ENCODE measurements around the gene EXOG.

The EXOG gene

DNA sequence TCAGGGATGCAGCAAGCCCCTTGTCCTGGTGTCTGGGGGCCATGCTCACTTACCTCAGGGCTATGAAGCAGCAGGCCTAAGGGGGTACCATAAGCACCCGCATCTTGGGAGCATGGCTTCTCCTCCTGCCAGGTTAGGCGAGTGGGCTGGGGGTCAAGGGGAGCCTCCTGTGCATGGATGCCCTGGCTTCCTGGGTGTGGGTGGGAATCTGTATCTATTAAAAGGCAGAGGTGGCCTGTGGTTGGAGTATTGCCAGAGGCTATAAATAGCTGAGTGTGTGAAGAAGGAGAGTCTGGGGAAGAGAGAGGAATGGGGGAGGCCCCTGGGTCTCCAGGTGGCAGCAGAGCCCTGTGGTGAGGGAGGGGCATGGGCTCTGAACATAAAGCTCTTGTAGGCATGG, 22.9 kb upstream of the EXOG start:
- no peak for DNase-seq

DNA sequence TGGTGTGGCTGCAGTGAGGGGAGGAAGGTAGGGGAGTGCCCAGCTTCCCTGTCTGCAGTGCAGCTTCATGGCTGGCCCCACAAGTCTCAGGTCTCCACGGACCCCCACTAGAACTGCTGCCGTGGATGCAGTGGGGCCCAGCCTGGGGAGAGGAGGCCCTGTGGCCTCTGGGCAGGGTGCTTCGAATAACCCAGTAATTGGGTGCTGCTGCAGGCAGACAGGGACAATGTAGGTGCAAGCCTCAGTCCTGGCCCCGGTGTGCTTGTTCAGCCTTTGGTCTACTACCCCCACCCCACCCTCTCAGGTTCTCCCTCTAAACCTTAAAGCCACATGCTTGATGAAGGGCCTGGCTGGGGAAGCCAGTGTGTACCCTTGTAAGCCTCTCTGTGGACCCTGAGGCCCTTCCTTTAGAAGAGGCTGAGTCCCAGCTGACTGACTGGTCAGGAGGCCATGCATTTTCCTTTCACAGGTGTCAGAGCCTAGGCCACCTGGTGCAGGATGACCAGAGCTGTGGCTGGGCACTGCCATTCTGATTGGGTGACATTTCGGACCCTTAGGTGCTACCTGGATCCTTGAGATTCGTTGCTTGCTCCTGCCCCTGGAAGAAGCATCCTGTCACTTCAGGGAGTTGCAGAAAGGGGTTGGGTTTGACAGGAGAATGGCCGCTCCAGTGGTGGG, 21.1 kb upstream of the EXOG start:
- DNase-seq, result no peak

DNA sequence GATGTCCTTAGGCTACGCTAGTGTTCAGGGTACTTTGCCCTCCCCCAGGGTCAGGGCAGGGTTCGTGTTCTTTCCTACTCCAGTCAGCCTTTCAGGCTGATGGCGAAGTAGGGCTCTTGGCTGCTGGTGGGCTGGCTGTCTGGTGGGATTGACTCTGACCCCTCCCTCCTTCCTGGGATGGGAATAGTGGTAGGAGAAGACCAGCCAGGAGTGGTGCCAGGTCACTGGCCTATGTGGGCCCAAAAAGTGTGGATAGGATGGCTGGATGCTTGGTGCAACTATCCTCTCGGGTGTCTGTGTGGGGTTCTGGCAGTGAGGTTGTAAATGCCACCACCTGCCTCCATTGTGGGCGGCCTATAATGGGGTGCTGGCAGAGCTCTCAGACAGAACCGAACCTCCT, 20.4 kb upstream of the EXOG start:
- DNase-seq, result no peak

DNA sequence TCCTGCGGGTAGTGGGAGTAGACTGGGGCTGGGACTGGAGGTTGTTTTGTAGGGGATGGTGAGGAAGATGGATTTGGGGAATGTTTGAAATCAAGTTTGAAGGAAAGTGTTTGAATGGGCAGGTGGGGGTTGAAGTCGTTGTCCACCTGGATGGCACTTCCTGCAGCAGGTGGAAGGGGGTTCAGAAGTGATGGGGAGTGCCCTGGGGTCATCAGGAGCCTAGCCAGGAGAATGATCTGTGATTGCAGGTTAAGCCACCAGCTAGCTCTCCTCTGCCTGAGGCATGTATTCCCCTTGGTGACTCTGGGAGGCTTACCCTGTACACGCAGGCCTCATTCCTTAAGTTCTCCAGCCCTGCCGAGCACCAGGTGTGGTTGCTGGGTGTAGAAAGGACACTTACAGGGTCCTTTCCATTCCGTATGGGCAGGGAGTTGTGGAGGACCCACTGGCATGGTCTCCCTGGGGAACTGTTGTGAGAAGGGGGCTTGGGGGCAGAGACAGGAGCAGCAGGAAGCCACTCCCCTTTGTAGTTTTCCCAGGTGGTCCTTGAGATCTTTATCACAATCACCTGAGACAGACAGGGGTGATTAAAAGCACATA, 19.9 kb upstream of the EXOG start:
- DNase-seq, result no peak

DNA sequence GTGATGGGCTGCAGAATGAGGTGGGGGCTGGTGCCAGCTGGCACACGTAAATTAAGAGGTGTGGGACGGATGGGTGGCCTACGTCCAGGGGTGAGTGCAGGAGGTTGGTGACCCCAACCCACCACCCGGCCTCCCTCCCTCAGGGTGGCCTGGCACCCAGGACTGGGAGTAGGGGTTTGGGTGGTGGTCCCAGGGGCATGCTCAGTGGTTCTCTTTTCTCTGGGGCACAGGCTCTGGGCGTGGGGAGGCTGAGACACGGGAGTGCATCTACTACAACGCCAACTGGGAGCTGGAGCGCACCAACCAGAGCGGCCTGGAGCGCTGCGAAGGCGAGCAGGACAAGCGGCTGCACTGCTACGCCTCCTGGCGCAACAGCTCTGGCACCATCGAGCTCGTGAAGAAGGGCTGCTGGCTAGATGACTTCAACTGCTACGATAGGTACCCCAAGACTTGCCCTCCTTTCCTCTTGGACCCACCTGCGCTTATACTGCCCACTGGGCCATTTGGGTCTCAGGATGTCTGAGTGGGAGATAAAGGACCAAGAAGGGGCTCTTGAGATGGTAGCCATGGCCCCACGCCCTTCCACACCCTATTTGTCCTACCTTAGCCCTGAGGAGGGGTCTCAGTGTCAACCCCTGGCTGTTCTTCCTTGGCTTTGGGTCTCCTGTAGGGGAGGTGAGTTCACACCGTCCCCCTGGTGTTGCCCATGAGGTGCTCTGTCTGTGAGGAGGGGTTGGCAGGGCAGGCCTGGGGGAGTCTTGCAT, 18.9 kb upstream of the EXOG start:
- no peak for DNase-seq

DNA sequence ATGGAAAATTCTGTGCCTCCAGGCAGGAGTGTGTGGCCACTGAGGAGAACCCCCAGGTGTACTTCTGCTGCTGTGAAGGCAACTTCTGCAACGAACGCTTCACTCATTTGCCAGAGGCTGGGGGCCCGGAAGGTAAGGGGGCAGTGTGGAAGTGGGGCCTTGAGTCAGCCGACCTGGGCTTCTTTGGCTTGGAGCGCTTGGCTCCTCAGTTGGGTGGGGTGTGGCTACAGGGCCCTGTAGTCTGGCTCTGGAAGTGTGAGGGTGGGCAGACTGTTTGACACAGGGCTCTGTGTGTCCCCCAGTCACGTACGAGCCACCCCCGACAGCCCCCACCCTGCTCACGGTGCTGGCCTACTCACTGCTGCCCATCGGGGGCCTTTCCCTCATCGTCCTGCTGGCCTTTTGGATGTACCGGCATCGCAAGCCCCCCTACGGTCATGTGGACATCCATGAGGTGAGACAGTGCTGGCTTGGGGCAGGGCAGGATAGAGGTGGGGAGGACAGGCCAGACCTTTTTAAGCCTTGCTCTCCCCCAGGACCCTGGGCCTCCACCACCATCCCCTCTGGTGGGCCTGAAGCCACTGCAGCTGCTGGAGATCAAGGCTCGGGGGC, 18.2 kb upstream of the EXOG start:
- no peak for DNase-seq

DNA sequence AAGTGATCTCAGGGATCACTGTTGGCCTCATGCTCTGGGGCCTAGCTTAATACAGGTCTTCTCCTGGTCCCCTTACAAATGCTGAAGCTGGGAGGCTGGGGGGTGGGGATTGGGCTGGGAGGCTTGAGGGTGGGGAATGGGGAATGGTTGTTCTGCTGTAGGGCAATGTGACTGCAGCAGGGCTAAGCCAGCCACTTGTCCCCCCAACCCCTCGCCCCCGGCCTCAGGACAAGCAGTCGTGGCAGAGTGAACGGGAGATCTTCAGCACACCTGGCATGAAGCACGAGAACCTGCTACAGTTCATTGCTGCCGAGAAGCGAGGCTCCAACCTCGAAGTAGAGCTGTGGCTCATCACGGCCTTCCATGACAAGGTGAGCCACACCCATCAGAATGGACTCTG, 17.2 kb upstream of the EXOG start:
- DNase-seq, result no peak

DNA sequence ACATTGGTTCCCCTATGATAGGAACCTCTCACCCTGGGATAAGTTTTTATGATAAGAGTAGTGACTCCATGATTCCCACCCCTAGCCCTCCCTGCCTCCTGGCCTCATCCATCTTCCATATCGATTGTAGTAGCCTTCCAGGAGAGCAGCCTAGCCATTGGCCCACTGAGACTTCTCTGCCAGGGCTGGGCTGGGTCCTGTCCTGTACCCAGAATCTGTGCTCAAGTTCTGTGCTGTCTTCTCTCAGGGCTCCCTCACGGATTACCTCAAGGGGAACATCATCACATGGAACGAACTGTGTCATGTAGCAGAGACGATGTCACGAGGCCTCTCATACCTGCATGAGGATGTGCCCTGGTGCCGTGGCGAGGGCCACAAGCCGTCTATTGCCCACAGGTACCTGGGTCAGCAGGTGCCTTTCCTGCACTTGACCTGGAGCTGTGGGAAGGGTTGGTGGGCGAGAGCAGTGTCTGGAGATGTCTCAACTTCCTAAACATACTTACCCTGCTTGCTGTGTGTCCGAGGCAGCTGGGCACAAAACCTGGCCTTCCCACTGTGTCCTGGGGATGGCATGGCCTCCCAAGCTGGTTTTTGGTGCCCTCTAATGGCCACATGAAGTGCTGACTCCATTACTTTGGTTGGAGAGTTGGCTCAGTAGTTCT, 16.6 kb upstream of the EXOG start:
- peak; percentile 73 for DNase-seq

DNA sequence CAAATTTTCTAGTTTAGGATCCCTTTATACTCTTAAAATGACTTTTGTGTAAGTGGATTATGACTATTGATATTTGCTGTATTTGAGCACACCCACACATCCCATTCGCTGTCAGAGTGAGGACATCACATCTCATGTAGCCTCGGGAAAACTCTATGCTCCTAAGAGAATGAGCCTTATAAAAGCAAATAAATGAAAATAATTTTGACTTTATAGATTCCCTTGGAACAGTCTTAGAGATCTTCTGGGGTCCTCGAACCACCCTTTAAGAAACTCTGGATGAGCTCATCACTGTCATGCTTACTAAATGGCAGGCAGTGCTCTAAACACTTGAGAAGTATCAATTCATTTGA, 16.1 kb upstream of the EXOG start:
- no peak for DNase-seq

DNA sequence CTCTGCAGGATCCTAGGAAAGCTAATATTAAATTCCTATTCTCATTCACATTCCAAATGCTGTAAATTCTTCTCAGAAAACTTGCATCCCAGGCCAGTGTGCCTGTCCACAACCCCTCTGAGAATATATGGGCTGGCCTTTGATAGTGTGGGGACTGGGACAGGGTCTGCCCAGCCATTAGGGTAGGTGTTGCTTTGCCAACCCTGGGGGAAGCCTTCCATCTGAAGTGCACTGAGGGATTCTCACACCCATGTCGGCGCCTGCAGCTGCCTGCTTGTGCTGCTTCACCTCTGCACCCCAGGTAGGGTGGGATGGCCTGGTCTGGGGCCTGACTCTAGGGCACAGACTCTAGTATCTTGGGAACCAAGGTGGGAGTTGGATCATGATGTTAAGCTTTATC, 15.2 kb upstream of the EXOG start:
- no peak for DNase-seq

DNA sequence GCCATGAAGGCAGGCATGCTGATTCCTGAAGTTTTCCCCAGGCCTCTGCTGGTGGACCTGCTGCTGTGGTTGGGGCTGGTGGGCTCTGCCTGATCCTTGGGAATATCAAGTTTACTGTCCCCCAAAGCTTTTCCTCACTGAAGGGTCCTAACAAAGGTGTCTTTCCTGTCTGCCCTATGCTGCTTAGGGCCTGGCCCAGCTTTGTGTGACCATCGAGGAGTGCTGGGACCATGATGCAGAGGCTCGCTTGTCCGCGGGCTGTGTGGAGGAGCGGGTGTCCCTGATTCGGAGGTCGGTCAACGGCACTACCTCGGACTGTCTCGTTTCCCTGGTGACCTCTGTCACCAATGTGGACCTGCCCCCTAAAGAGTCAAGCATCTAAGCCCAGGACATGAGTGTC, 13.2 kb upstream of the EXOG start:
- DNase-seq, result no peak

DNA sequence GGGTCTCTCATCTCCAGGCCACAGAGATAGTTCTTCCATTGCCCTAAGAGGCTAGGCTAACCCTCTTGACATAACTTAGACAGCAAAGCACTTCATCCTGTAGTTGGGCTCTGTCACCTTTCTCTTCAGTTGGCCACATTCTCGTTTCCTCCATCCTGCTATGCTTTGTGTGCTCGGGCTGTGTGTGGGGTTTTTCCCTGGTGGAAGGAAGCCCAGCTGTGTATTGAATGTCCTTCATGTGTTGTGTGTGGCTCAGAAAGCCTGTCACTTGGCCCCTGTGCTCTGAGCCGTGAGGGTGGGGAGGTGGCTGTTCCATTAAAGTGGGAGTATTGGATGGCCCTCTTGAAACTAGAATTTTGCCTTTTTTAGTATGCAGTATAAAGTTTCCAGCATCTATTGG, 8.8 kb upstream of the EXOG start:
- no peak for DNase-seq

DNA sequence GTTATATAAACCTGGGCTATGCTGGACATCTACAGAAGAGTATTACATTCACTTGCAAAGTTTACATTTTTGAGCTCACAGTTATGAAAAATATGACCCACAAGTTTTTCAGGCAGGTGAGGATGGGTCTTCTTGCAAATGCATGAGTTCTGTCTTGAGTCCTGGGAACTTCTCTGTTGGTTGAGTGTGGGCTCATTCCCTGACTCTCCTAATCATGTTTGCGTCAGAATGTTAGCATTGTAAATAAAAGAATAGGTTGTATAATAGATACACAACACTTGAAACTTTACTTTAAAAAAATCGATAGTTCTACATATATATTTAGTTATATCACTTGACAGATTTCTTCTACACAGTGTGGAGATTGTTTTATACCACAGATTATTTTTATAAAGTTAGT, 7.2 kb upstream of the EXOG start:
- no peak for DNase-seq

DNA sequence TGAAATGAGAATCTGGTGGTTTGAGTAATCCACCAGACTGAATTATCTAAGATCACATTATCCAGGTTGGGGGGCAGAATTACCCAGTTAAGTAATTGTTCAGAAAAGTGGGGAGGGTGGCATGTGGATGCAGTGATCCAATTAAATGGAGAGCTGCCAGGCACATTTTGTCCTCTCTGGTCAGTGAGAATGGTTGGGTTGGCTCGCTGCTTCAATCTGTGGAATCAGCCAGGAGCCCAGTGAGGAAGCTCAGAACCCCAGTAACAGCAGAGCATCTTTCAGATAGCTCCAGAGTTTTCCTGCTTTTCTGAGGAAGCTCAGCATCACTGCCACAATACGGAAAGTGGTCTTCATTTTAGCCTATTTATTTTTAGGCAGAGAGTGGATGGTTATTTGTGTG, 6.4 kb upstream of the EXOG start:
- DNase-seq, result no peak

DNA sequence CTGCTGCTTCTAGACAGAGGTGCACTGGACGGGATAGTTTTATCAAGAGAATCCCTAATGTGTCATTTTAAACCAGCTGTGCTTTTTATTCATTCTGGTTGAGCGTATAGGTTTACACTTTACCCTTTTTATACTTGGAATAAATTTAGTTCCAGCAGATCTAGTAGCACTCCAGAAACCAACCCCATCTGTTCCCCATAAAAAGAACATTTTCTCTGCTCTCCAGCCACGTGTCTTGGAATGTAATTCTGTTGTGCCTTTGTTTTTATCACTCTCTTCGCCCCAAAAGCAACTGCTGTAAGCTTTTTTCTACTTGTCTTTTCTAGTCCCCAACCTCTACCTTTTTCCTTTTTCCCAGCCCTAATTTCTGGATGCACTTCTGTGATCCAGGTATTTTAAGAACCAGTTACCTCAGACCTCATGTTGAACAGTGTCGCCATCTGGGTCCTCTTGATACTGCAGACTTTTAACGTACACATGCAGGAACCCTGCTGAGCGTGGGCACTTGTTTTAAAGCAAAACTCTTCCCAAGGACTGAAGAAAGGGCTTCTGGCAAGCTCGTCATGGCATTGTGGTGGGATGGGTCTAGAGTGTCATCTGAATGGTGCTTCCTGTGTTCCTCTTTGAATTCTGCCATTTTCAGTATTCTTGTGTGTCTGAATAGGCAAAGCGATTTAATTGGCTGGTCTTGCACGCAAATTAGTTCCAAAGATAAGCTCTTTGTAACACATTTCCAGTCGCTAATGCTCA, 5.7 kb upstream of the EXOG start:
- no peak for DNase-seq

DNA sequence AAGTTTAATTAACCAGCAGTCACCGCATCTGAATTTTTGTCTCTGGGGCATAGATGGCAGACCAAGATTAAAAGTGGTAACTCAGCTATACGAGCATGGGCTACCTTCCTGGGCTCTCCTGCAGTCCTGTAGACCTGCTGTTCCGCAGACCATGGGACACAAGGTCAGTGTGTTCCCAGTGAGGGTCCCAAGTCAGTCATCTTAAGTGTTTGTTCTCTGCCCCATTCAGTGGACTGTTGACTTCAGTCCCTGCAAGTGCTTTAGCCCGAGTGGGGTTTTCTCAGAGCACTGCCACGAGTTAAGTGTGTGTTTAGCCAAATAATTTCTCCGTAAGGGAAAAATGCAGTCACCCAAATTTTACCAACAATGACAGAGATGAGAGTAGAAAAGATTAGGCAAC, 4.9 kb upstream of the EXOG start:
- DNase-seq, result no peak

DNA sequence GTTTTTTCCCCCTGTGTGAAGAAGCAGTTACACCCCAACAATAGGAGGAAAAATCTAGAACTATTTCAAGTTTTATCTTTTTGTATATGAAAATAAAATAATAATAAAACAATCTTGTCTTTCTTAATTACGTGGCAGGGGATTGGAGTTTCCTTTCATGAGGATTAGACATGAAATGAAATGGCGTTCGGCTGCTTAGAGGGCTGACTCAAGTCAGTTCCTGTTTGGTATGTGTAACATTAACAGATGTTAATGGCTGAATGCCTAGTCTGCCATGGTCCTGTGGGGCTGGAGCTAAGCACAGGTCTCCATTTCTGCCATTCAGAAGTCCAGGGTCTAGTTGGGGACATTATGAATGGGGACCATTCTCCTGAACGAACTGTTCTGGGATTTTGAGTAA, 3.1 kb upstream of the EXOG start:
- DNase-seq, result no peak

DNA sequence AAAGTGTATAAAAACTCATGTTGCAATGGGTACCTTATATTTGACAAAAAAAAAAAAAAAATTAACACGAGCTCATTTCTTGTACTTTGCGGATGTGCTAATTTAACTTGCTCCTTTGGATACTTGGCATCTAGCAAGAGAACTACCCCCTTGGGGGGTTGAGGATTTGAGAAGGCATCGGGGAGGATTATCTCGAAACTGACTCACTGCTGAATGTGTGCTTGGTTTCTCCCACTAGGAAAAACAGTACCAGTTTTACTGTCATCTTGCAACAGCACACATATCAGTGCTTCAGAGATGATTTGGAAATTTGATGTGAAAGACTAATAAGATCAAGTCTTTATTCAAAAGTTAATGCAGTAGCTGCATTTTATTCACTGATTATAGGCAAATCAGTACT, 891 bp downstream of the EXOG start:
- no peak for DNase-seq

DNA sequence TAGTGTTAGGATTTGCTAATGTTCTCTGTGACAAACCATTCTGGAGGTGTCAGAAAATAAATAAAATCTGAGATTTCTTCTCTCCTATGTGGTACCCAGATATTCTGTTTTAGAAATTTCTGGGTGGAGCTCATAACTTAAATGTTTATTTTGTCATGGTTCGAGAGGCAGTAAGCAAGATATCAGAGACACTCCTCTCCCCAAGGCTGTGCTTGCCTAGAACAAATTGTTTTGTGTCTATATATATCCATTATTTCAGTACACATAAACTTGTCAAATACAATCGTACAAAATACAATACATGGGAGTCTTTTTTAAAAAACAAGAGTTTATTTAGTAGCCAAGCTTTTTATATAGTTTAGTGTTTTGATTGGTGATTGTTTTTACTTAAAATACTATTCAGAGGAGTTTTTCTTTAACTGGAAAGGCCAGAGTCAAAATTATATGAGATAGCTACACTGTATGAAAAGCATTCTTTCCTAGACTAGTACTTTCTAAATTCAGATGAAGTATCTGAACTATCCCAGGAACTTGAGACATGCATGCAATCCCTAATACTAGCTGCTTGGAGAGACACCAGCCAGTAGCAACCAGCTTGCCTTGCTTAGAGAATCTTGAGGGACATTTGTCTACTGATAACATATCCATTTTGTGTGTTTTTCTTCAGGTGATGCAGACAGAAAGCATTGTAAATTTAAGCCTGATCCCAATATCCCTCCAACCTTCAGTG, 4.7 kb downstream of the EXOG start:
- no peak for DNase-seq

DNA sequence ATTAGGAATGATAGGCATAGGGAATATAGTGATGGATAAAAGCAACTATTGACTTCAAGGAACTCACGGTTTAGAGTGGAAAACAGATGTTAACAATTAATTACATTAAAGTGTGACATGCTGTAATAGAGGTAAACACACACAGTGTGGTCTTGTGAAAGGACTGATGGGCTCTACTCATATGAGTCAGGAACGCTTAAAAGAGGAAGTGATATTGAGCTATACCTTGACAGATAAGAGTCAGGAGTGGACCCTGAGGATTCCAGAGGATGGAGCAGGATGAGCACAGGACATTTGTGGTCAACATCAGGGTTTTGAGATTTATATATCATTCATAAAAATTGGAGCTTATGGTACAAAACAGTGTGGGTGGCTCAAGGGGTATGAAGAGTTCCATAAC, 11.0 kb downstream of the EXOG start:
- DNase-seq, result no peak

DNA sequence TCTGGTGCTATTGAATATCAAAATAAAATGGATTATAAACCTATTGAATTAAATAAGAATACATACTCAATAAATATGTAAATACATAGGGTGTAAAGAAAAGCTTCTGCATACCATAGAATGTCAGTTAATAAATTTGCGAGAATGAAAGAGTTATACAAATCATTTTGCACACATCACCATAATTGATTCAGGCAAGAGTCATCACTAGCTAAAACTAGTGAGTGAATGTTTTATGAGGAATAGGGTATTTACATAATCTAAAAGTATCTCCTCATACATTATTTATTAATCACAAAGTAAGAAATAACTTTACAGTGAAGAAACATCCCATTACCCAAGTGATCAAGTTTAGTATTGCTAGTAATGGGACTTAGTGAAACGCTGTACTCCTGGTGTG, 13.6 kb downstream of the EXOG start:
- DNase-seq, result no peak

DNA sequence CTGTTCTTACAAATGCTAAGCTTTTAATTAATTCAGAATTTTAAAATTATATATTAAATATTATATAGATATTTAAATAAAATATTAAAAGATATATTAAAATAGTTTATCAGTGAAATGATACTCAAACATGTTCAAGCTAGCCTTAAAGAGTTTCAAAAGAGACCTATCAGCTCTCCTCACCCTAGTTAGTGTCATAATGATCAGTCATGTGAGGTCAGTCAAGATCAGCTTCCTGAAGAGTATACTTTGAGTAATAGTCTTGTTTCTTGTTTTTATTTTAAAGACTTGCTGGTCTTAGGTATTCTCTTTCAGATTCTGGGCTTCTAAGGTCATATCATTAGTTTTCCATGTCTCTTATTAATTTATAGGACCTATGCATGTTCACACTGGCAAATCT, 14.5 kb downstream of the EXOG start:
- DNase-seq, result peak; percentile 9
